Renal pelvis (tissue), 3 donors: ENCODE results near the gene LAT. TPM values are rescaled to one million over a fixed set of nuclear protein-coding genes. Genes with fewer than 3 reads are reported as not detected.

ENCODE experiments used
- polyA plus RNA-seq, 3 donors: library from polyadenylated mRNA; unstranded; fragments of 120-200 nt; gene quantifications; one replicate each; pipeline ENCODE4 v1.2.1, GENCODE V29; 2013; ENCODE audit not compliant: insufficient read length in 3 of 3

The LAT gene
- polyA plus RNA-seq, 3 donors = 5.8 to 9.5 (median 9.1) TPM

Other genes starting within 250 kb of the LAT start
- 1 to 10 TPM; 1.4 to 5.5 (median 2.2) TPM for gene NPIPB9, start 233.3 kb upstream of the LAT start, polyA plus RNA-seq
- gene ATXN2L, start 162.1 kb upstream of the LAT start, polyA plus RNA-seq = 100 to 1,000 TPM; 116 to 132 (median 127) TPM
- 100 to 1,000 TPM; 220 to 228 (median 223) TPM for gene TUFM, start 138.7 kb upstream of the LAT start, polyA plus RNA-seq
- gene SH2B1, start 121.2 kb upstream of the LAT start, polyA plus RNA-seq = 10 to 100 TPM; 69.7 to 92.7 (median 86.7) TPM
- 1 to 10 TPM; 3.7 to 9.9 (median 5.2) TPM for gene ATP2A1, start 106.6 kb upstream of the LAT start, polyA plus RNA-seq
- 10 to 100 TPM; 26.0 to 32.0 (median 30.8) TPM for gene RABEP2, start 59.8 kb upstream of the LAT start, polyA plus RNA-seq
- 1 to 10 TPM; 3.8 to 5.0 (median 4.4) TPM for gene CD19, start 53.1 kb upstream of the LAT start, polyA plus RNA-seq
- gene NFATC2IP, start 34.1 kb upstream of the LAT start, polyA plus RNA-seq = 10 to 100 TPM; 30.8 to 85.9 (median 76.7) TPM
- gene SPNS1, start 10.3 kb upstream of the LAT start, polyA plus RNA-seq = 10 to 100 TPM; 51.3 to 64.6 (median 60.5) TPM